Heart left ventricle (tissue), 16 donors: ENCODE results near the gene ARF1. TPM values are rescaled to one million over a fixed set of nuclear protein-coding genes. Genes with fewer than 3 reads are reported as not detected.

Experiments
- ATAC-seq, 4 donors: fragments of 200-7000 bp; cut with Tn5 transposase; one replicate each; pipeline ENCODE4 v1.9.1; 2020 to 2022; ENCODE audit warnings: moderate library complexity in 4 of 4, mild to moderate bottlenecking in 3 of 4, moderate number of reproducible peaks in 1 of 4
- DNase-seq, 5 donors: peaks; one replicate each; pipeline ENCODE4 v3.0.0-alpha.2; 2020
- H3K27ac ChIP-seq, 12 donors: fragments of 200-600 bp; sonication (generic) in 4 of 12; one replicate each; pipeline versions ENCODE4 v1.5.0 to v1.8.0; 2016 to 2022; ENCODE audit warnings: mild to moderate bottlenecking in 2 of 12
- H3K27me3 ChIP-seq, 9 donors: fragments of 200-600 bp; sonication (generic) in 2 of 9; one replicate each; pipeline versions ENCODE4 v1.5.1 to v1.8.0; 2016 to 2022; ENCODE audit warnings: mild to moderate bottlenecking in 3 of 9
- H3K36me3 ChIP-seq, 9 donors: fragments of 200-600 bp; sonication (generic) in 2 of 9; one replicate each; pipeline versions ENCODE4 v1.5.0 to v1.8.0; 2018 to 2022; ENCODE audit warnings: mild to moderate bottlenecking in 2 of 9
- H3K4me1 ChIP-seq, 12 donors: fragments of 200-600 bp; sonication (generic) in 4 of 12; one replicate each; pipeline versions ENCODE4 v1.5.0 to v1.8.0; 2016 to 2022; ENCODE audit warnings: mild to moderate bottlenecking in 3 of 12
- H3K4me3 ChIP-seq, 12 donors: fragments of 200-600 bp; sonication (generic) in 4 of 12; one replicate each; pipeline versions ENCODE4 v1.5.0 to v1.8.0; 2017 to 2022; ENCODE audit warnings: mild to moderate bottlenecking in 9 of 12, moderate library complexity in 4 of 12
- H3K9me3 ChIP-seq, 12 donors: fragments of 200-600 bp; sonication (generic) in 4 of 12; one replicate each; pipeline versions ENCODE4 v1.5.0 to v1.8.0; 2016 to 2022; ENCODE audit warnings: mild to moderate bottlenecking in 1 of 12
- POLR2A ChIP-seq, 2 donors: fragments of 450-650 bp; IDR thresholded peaks; one replicate each; pipeline ENCODE4 v1.6.1; 2017; ENCODE audit warnings: antibody characterized with exemption in 2 of 2, mild to moderate bottlenecking in 2 of 2, moderate library complexity in 2 of 2
- WGBS, 4 donors: extraction: QIAGEN DNeasy Blood & Tissue Kit in 2 of 4; methylation state at CpG; one replicate each; pipeline versions ENCODE4 v1.1.5 to v1.1.7; 2013 to 2018; 5-methylcytosine and 5-hydroxymethylcytosine counted together
- intact Hi-C, 10 donors: fragments of 100-400 bp; cut with DNase I; formaldehyde crosslinking; loops; one replicate each; pipeline versions ENCODE4 v1.11.1 to v1.14.2; 2022
- long read RNA-seq, 3 donors: library from polyadenylated mRNA; unstranded; transcript quantifications; one replicate each; pipeline ENCODE4 v2.0.0, GENCODE V29; 2020 to 2021
- polyA plus RNA-seq, 2 donors: library from polyadenylated mRNA; stranded (reverse); fragments of 200-250 nt; gene quantifications; one replicate each; pipeline ENCODE4 v1.2.3, GENCODE V29; 2013
- total RNA-seq, 9 donors: library from RNA; depleted of rRNA in 2 of 9; stranded (reverse); fragments of >200 nt in 2 of 9; fragmentation: NEBNext Ultra II Directional in 3 of 9; extraction: Animal tissue kit (Norgen Biotek cat#: 25700) in 3 of 9; gene quantifications; one replicate each; pipeline versions ENCODE4 v1.1.0 to v1.2.4, GENCODE V29; 2016 to 2023
- TF ChIP-seq, protein P1 (sequence below), 12 donors: fragments of 200-600 bp; sonication (generic) in 4 of 12; IDR thresholded peaks; one replicate each; pipeline versions ENCODE4 v1.5.0 to v1.8.0; 2018 to 2022; ENCODE audit warnings: antibody characterized with exemption in 12 of 12, mild to moderate bottlenecking in 5 of 12
- donor health status: ischemic (EF 13 %, LVEDD 7.1; RV severe dilation, severe dysfunction).
- donor health status: healthy with polysubstance abuse.
- donor health status: DM: no; HTN: yes; CAD: no.
- donor health status: DM: no; HTN: no; CAD: no.
- donor health status: ischemic (EF 25% LVEDD 6.9; RV normal size, moderate dysfunction).
- donor health status: ischemic (EF 25% LVEDD 5.7; RV mildly dilated, moderate dysfunction).
- donor health status: healthy.
- donor health status: DM: yes; HTN: yes; CAD: no.
- donor health status: ischemic (EF 35%, LVEDD 5.7; RV mildly dilated, moderate dysfunction).
- donor health status: nonischemic (EF 11% LVEDD 7.7; RV severe dilation, severe dysfunction).
- donor health status: DM: yes; HTN: yes; CAD: no.
- donor health status: PGD.
- donor health status: ischemic (EF 29% LVEDD 5.4; RV normal size, mild dysfunction).
- donor health status: nonischemic (EF 23%, LVEDD 6.1; RV moderate dilation, normal function).

Gene ARF1
- total RNA-seq = 100 to 1,000 TPM; 271 to 451 (median 310) TPM
- polyA plus RNA-seq = 100 to 1,000 TPM; 217 to 580 TPM
- long read RNA-seq, donor 1, transcript ARF1-213 (5 exons, 1,972 nt) = minor isoform, 13 of 711 reads
- long read RNA-seq, donor 1, transcript ARF1-201 (5 exons, 1,888 nt) = major isoform, 615 of 711 reads
- long read RNA-seq, donor 1, partial matches to known transcripts = 72 of 711 reads
- long read RNA-seq, donor 1, other reads (novel, unspliced or antisense) = 8 of 711 reads
- long read RNA-seq, donor 2, transcript ARF1-201 (5 exons, 1,888 nt) = major isoform, 2,750 of 2,978 reads
- long read RNA-seq, donor 2, transcript ARF1-213 (5 exons, 1,972 nt) = minor isoform, 49 of 2,978 reads
- long read RNA-seq, donor 2, partial matches to known transcripts = 161 of 2,978 reads
- long read RNA-seq, donor 2, other reads (novel, unspliced or antisense) = 11 of 2,978 reads
- long read RNA-seq, donor 3, transcript ARF1-213 (5 exons, 1,972 nt) = minor isoform, 7 of 618 reads
- long read RNA-seq, donor 3, transcript ARF1-201 (5 exons, 1,888 nt) = major isoform, 547 of 618 reads
- long read RNA-seq, donor 3, partial matches to known transcripts = 26 of 618 reads
- long read RNA-seq, donor 3, other reads (novel, unspliced or antisense) = 34 of 618 reads

DNA sequence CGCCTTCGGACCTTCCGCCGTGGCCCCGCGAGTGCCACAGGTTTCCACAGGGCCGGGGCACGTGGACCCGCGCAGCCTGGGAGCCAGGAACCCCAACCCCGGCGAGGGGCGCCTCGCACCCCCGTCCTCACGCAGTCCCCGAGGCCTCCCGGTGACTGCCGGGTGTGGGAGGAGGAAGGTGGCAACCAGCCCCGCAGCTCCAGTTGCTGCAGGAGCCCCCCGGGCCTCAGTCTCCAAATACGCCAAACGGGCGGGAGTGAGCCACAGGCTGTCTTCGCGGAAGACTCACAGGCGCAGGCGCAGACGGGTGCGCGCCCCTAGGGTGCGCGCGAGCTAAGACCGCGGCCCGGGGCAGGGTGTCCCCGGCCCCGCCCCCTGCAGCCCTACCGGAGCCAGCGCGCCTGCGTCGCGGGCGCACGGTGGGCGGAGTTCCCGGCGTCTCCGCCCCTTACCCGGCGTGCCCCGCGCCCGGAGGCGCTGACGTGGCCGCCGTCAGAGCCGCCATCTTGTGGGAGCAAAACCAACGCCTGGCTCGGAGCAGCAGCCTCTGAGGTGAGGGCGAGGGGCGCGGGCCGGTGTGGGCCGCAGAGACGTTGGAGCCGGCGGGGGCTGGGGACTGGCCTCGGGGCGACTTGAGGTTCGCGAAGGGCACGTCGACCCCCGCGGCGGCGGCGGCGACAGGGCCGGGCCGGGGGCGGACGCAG lies at the start of gene ARF1:
ARF1 (plus strand) TSS at position 495 of the 704 bp plus-strand sequence. CDS start 14,407 bp downstream, outside the sequence.
- intact Hi-C loops = loop anchor here in 5 of 10 donors (2.0 to 10.0 kb wide), 4 partner anchors 20 to 320 kb away; partner anchors contain the start of genes MRPL55 (in 3 of the 5) and C1orf35 (in 1 of the 5)
- Histone ChIP-seq H3K9me3 (no peaks in the 10 kb centered on the region), H3K4me3 (peak within 1 kb of the TSS; percentile 67 to 100 (median 96)), H3K36me3 (peaks cover 0 to 3% (median 0%) of the 10 kb centered on the region in 9 donors), H3K4me1 (peaks cover 28 to 60% (median 48%) of the 10 kb centered on the region in 12 donors), H3K27me3 (no peaks in the 10 kb centered on the region), H3K27ac (peak within 1 kb of the TSS; percentile 95 to 100 (median 99))
- peak; percentile 88 to 95 (median 94) for ATAC-seq
- TF ChIP-seq, protein P1, sequence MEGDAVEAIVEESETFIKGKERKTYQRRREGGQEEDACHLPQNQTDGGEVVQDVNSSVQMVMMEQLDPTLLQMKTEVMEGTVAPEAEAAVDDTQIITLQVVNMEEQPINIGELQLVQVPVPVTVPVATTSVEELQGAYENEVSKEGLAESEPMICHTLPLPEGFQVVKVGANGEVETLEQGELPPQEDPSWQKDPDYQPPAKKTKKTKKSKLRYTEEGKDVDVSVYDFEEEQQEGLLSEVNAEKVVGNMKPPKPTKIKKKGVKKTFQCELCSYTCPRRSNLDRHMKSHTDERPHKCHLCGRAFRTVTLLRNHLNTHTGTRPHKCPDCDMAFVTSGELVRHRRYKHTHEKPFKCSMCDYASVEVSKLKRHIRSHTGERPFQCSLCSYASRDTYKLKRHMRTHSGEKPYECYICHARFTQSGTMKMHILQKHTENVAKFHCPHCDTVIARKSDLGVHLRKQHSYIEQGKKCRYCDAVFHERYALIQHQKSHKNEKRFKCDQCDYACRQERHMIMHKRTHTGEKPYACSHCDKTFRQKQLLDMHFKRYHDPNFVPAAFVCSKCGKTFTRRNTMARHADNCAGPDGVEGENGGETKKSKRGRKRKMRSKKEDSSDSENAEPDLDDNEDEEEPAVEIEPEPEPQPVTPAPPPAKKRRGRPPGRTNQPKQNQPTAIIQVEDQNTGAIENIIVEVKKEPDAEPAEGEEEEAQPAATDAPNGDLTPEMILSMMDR (IDR thresholded peaks at IDR 0.05) = peak in 6 of 12 donors; percentile 19 to 45 (median 30)
- TF ChIP-seq POLR2A (IDR thresholded peaks at IDR 0.05) = peak; percentile 67 to 90
- peak; percentile 93 to 96 (median 93) for DNase-seq
- 0 to 2% (median 1%) methylated on average over 20 to 87 of the region's 87 CpGs for WGBS, 4 donors

DNA sequence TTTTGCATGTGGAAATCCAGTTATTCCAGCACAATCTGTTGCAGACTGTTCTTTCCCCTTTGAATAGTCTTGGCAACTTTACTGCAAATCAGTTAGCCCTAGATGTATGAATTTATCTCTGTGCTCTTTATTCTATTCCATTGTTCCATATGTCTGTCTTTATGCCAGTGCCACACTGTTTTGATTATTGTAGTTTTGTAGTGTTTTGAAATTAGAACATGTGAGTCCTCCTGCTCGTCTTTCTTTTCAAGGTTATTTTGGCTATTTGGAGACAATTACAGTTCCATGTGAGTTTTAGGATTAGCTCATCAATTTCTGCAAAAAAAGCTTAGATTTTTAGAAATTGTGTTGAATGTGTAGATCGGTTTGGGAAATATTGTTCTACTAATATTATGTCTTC lies 49.1 kb upstream of the ARF1 start:
- peaks cover 10 to 39% (median 20%) of the 10 kb centered on the region in 9 donors for H3K27me3 ChIP-seq
- ATAC-seq = no peak

DNA sequence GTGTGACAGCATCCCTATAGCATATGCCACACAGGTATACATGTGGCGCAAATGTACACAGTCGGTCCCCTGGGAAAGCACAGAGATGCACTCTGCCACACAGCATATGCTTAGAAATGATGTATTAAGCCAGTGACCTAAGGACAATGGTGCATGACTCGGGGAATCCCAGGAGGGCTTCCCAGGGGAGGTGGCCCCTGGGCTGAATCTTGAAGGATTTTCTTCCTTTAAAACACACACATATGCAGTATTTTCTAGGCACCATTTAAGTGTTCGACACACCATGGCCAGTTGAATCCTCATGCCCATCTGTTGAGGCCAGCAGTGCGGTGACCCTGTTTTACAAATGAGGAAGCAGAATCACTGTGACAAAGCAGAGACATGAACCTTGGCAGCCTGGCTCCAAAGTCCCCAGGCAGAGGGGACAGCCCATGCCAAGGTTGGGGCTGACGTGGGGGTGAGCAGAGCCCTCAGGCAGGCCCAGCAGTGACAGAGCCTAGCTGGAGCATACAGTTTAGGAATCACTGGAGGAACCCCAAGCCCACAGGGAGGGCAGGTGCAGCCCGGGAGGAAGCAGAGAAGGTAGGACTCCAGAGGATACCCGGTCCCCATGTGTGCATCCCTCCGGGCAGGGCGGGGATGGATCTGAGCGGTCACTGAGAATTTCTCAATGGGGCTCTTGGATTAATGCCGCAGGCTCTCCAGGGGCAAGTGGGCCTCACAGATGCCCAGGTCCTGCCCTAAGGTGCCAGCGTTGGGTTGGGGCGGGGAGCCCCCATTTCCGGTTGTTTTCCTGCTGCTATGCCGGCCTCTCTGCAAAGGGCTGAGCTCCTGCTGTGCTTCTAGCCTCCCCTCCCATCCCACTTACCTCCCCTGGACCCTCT lies 47.3 kb upstream of the ARF1 start:
- H3K27ac ChIP-seq = no peak overlapping the region
- no peaks in the 10 kb centered on the region for H3K36me3 ChIP-seq
- DNase-seq = peak in 1 of 5 donors; percentile 27
- peaks cover 14 to 53% (median 30%) of the 10 kb centered on the region in 9 donors for H3K27me3 ChIP-seq
- peaks cover 0 to 10% (median 3%) of the 10 kb centered on the region in 12 donors for H3K4me1 ChIP-seq
- ATAC-seq = no peak
- TF ChIP-seq, protein P1 (IDR thresholded peaks at IDR 0.05) = no peak
- TF ChIP-seq POLR2A (IDR thresholded peaks at IDR 0.05) = no peak
- WGBS, 4 donors = 85 to 88% (median 86%) methylated on average over 16 of the region's 16 CpGs
- no peak overlapping the region for H3K4me3 ChIP-seq
- H3K9me3 ChIP-seq = peaks cover 0 to 13% (median 0%) of the 10 kb centered on the region in 12 donors
- intact Hi-C loops = no loop called here

More for the DNA sequence above, 49.1 kb upstream of the ARF1 start:
- WGBS, 4 donors = 78 to 84% (median 80%) methylated on average over 2 of the region's 2 CpGs
- H3K4me3 ChIP-seq = no peak overlapping the region
- no peak for DNase-seq
- H3K9me3 ChIP-seq = peaks cover 0 to 13% (median 0%) of the 10 kb centered on the region in 12 donors
- no peak for TF ChIP-seq POLR2A (IDR thresholded peaks at IDR 0.05)
- TF ChIP-seq, protein P1 (IDR thresholded peaks at IDR 0.05) = no peak
- no peaks in the 10 kb centered on the region for H3K36me3 ChIP-seq
- intact Hi-C loops = no loop called here
- H3K27ac ChIP-seq = no peak overlapping the region
- H3K4me1 ChIP-seq = peaks cover 0 to 10% (median 3%) of the 10 kb centered on the region in 12 donors
